Activated T-helper 9 cell treated with anti-CD3 and anti-CD28 coated beads, Interleukin-2, amount 50 U/mL, for 16 hours (primary cell): ENCODE measurements around the gene DOCK1.
"Not testable (repeated sequence)": the region's sequence is repeated elsewhere in the genome, so short reads cannot be mapped to it uniquely, and the experiment has no call there.

Experiments used
- DNase-seq: peaks from one replicate; pipeline ENCODE4 v3.0.0-alpha.2; 2020; ENCODE audit warnings: low read depth

Gene DOCK1

DNA sequence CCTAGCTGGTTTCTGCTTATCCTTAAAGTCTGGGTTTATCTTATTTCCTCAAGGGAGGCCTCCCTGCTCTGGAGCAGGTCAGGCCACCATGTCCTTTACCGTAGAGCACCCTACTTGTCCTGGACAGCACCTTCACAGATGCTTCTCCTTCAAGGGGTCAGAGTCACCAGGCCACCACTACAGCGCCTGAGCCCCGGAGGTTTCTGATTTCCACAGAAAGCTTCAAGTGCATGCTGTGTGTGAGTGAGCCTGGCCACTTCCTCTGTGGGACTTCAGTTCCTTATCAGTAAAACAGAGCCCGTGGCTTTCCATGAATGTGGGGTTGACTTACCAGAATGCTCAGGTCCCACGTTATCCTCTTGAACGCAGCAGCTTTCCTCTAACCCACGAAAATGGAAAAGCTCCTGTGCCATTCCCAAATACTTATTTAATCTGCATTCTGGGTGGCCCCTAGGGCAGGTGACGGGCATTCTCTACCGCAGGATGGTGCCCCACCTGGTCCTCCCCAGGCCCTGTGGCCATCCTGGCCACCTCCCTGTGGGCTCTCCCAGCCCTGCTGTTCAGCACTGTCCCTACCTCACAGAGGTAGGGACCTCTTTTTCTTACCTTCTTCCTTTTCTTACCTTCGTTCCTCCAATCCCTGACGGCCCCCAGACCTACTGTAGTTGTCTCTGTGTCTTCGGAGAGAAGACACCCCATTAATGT, 1.4 kb upstream of the DOCK1 start:
- no peak for DNase-seq

DNA sequence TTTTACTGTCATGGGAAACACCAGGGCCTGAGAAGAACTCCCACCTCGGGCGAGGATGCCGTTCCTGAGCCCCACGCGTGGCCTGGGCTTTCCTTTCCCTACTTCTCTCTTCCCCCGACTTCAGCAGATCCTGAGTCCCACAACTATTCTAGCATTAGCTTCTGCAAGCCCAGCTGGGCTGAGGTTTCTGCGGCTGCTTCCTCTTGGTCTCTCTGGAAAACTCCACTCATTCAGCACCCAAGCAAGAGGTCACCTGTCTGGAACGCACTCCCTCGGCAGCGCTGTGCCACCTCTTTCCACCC, 761 bp upstream of the DOCK1 start:
- no peak for DNase-seq

DNA sequence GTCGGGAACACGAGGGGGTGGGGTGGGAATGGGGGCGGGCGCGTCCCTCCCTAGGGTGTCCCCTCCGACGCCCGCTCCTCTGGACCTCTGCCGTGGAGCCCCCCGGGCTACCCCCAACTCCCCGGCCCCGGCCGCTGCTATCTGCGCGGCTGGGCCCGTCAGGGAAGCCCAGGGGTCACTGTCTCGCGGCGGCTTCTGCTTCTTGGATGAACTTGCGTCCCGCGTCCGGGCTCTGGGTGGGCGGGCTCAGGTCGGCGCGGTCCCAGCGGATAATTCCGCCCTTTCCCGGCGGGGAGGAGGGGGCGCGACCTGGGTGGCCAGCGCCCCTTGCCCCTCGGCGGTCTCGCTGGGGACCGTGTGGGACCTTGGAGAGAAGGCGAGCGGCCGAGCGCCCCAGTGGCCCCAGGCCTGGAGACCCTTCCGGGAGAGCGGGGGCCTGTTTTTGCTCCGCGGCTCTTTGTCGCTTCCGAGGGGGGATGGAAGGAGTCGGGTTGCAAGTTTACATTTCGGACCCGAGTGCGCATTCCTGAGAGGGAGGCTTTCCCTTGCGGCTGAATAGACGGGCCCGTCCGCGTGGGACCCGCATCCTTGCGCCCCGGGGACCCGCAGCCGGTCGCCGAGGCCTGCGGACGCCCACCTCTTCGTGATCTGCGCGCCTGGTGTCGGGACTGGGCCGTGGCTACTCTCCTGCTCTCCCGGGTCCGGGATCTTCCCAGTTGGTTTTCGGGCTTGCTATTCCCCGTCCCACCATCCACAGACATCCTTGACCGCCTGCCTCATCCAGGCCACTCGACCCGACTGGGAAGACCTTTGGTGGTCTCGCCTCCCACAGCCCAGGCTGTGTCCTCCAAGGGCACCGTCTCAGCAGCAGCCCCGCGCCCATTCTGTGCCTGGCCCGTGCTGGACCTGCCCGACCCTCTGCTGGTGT, 812 bp downstream of the DOCK1 start:
- DNase-seq, result no peak

DNA sequence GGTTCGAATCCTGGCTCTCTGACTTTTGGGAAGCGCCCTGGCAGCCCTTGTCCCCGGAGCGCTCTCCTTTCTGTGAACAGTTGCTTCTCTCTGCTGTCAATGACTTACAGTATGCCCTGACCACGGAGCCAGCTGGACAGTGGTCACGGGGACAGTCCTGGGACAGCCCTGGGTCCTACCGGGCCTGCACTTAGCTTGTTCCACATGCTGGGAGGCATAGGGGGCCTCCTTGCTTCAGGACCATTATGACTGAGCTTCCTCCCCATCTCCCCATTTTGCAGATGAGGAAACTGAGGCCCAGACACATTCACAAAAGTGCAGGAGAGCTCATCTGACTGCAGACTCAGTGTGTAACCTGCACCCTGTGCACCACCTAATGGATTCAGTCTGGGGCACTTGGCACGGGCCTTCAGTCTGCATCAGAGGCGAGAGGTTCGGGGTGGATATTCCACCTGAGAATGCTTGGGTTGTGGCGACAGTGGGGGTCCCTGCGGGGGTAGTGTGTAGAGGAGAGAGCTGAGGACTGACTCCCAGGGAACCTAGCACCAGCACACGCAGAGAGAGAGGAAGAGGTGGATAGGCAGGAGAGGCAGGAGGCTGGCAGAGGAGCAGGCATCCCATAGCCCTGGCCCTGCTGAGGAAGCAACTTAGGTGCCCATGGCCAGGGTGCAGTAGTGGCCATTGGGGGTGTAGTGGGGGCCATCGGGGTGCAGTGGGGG, 1.6 kb downstream of the DOCK1 start:
- DNase-seq, result no peak

DNA sequence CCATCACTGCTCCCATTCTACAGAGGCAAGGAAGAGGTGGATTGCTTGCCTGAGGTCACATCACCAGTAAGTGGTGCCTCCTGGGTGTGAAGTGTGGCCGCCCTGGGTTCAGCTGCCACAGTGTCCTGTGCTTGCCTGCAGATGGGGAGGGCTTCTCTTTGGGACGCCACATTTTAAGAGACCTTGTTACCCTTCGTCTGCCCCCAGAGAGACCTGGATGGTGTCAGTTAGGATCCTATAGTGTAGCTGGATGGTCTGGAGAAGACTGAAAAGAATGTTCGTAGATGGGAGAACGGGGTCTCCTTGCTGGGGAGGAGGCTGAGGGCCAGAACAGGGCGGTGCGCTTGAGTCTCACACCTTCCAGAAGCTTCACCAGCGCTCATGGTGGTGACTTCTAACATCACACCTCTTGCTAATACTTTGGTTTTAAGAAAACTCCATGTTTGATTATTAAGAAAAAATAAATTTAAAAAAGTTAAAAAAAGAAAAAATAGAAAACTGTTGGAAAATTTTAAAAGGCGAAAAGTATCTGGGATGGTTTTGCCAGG, 2.3 kb downstream of the DOCK1 start:
- no peak for DNase-seq

DNA sequence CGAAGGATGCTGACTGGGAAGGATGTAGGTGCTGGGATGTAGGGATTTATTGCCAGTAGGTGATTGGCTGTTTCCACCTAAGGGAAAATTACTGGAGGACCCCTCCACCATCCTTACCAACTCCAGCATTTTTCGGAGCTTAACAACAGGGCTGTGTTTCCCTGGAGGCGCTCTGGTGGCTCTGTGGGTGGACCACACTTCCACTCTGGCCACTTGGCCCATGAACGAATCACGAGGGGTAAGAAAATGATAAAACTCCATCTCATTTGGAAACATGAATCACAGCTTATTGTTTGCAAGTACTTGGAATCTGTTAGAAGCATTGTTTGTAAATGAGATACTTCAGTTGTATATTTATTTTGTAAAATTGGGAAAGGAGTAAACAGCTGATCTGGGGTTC, 3.0 kb downstream of the DOCK1 start:
- no peak for DNase-seq

DNA sequence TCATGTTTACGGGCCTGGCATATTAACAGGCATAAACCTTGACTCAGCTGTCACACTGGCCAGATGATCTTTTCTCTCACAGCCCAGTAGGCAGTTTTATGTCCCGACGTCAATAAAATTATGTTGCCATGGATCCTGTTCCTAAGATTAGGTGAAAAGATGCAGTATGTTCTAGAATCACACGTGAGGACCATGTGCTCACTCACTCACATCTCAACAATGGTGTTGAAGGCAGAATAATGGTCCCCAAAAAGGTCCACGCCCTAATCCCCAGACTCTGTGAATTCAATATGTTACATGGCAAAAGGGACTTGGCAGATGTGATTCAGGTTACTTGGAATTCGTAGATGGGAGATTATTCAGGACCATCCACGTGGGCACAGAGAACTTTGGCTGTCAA, 3.5 kb downstream of the DOCK1 start:
- no peak for DNase-seq

DNA sequence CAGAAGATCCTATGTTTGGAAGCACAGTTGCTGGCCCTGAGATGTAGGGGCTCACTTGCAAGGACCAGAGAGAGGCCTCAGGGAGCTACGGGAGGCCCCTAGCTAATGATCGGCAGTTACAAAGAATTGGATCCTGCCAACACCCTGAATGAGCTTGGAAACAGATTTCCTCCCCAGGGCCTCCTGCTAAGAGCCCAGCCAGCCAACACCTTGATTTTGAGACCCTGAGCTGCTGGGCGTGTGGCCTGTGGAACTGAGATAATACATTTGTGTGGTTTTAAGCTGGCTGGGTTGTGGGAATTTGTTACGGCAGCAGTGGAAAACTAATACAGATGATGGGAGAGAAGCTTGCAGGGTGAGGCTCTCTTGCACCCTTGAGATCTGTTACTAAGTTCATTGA, 3.9 kb downstream of the DOCK1 start:
- DNase-seq, result no peak

DNA sequence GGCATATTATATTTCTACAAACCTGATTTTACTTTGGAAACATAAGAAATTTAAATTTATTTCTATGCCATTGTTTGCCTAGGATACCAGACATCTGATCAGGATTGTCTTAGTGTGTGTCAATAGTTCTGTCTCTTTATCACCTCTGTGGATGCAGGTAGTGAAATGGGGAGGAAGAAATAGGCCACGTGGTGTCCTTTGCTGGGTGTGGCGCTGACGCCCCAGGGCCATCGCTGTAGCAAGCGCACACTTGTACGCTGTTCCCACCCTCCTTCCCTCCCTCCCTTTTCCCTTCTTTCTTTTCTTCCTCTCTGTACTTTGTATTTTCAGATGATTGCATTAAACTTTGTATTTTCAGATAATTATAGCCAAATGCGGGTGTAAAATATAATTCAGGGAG, 5.0 kb downstream of the DOCK1 start:
- no peak for DNase-seq

DNA sequence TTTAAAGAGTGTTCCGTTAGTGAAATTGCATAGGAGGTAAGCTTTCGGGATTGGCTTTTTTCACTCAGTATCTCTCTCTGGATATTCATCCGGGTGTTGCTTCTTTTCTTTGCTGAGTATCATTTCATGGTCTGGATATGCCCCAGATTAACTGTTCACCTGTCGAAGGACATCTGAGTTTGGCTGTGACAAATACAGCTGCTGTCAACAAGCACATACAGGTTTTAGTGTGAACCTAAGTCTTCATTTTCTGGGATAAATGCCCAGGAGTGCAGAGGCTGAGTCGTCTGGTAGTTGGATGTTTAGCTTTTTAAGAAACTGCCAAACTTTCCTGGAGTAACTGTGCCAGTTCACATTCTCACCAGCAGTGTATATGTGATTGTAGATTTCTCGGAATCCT, 5.6 kb downstream of the DOCK1 start:
- DNase-seq, result no peak

DNA sequence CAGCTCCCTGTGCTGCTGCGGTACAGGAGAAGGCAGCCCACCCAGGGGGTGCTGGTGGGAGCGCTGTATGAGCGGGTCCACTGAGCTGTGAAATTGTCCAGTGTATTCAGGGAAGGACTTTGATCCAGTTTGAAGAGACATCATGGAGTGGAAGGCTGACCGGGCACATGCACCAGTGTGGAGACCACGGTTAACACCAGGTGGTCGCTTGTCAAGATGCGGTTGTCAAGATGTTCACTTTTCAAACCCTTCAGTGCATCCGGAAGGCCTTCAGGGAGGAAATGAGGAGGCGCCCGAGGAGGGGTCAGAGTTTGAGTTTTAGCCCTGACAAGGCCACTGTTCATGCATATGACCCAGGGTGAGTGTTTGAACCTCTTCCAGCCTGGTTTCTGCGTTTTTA, 6.1 kb downstream of the DOCK1 start:
- no peak for DNase-seq

DNA sequence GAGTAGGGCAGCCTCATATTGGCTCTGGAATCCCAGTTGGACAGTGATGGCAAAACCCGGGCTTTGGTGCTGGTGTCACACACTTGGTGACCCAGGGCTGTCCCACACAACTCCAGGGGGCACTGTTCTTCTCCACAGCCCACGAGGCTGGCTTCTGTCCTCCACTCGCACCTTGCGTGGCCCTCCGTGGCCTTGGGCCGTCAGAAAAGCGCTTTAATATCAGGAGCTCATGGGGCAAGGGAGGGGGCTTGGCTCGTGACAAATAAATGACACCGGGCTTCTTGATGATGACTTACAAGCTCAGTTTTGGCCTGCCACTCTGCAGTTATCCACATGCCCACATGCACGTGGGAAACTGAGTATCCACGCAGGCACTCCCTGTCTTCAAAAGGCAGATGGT, 8.1 kb downstream of the DOCK1 start:
- DNase-seq, result no peak

DNA sequence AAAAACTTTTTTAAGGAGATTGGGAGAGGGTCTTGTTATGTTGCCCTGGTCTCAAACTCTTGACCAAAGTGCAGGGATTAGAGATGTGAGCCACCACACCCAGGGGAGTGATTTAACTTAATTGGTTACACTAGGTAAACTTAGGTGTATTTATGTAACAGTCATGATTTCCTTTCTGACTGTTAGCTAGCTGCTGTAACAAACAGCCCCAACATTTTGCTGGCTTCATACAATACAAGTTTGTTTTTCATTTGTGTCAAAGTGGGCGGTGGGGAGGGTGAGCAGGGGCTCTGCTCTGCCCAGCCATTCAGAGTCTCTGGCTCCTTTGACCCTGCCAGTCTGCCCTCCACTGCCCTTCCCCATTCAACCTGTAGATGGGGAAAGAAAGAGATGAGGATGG, 9.3 kb downstream of the DOCK1 start:
- no peak for DNase-seq

DNA sequence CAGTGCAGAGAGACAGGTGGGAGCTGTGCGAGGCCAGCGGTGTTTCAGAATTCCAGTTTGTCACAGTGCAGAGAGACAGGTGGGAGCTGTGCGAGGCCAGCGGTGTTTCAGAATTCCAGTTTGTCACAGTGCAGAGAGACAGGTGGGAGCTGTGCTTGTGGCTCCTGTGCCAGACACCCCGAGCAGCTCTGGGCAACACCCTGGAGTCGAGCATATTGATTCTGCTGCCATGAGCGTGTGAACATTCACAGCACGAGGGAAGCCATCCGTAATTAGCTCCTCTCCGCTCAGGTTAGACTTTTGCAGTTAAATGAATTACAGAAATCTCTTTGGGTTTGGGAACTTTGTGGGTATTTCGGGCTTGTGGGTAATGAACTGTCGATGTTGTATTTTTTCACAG, 11.7 kb downstream of the DOCK1 start:
- not testable (repeated sequence) for DNase-seq

DNA sequence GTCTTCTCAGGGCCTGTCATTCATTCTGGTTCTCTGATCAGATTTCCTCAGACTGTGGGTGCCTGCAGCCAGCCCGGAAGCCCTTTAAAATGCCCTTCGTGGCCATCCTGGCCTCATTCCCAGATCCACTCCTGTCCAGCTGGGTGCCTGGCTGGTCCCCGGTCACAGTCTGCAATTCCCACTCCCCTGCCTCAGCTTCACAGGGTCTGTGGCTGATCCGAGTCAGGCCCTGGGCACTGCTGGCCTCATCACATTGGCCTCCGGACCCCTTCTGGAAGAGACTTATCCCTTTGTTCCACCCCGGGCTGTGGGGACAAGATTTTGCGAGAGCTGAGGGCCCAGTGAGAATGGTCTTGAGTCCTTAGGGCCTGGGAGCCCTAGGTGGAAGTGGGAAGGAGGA, 12.1 kb downstream of the DOCK1 start:
- DNase-seq, result no peak

DNA sequence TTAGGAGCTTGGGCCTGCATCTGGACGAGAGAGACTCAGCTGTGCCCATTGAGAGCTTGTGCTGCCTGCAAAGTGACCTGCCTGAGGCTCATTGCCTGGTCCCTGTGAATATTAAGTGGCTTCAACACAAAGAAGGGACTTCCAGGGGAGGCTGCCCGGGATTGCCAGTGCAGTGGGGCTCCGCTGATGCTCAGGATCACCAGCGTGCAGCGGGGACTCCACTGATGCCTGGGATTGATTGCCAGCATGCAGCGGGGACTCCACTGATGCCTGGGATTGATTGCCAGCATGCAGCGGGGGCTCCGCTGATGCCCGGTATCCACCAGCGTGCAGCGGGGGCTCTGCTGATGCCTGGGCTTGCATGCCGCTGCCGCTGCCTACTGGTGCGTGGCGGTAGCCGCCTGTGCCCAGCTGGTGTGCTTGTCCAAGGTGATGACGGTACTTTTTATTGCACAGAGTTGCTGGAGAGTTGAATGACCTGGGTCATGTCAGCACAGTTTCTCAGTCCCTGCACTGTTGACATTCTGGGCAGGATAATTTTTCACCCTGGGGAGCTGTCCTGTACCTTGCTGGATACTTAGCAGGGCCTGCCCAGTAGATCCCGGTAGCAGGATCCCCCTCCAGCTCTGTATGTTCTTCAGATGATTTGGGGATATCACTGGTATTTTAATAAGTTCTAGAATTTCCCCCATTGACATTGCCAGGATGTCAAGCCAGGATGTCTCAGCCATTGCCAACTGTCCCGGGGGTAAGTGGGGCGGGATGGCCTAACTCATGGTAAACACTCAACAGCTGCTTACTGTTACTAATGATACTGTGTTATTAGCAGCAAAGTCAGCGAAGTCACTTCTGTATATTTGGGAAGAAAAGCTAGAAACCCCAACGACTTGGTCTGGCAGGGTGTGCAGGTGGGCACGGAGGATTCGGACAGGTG, 13.0 kb downstream of the DOCK1 start:
- DNase-seq, result no peak

DNA sequence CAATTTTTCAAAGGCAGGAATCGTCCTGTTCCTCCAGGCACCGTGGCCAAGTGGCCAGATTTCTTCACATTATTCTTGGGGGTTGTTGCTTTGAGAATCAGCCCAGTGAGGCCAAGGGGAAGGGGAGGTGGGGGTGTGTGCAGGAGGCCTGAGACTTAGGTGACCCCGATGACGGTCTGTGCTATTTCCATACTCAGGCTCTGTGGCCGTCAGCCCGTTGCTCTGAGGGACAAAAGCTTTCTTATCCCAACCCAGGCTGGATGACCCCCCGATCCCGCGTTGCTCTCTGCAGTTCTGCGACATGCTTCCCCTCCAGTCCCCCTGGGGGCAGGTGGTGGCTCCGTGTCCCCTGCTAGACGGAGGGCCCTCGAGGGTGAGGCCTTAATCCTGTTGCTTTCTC, 14.2 kb downstream of the DOCK1 start:
- DNase-seq, result no peak

DNA sequence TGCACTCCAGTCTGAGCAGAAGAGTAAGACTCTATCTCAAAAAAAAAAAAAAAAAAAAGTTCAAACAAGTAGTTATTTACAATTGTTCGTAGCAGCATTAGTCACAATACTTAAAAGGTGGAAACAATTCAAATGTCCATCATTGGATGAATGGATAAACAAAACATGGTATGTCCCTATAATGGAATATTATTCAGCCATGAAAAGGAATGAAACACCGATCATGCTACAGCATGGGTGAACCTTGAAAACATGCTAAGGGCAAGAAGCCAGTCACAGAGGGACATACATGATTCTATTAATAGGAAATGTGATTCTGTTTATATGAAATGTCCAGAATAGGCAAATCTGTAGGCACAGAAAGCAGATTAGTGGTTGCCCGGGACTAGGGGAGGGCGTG, 15.9 kb downstream of the DOCK1 start:
- no peak for DNase-seq

DNA sequence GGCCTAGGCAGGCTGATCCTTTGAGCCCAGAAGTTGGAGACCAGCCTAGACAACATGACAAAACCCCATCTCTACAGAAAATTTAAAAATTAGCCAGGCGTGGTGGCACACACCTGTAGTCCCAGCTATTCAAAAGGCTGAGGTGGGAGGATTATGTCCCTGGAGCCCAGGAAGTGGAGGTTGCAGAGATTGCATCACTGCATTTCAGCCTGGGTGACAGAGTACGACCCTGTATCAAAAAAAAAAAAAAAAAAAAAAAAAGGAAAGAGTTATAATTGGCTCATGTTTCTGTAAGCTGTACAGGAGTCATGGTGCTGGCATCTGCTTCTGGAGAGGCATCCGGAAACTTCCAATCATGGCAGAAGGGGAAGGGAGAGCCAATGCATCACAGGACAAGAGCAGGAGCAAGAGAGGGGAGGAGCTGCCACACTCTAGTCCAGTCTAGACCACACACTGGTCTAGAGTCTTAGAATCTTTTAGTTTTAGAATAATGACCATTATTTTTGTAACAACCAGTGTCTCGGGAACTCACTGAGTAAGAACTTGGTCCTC, 16.8 kb downstream of the DOCK1 start:
- no peak for DNase-seq

DNA sequence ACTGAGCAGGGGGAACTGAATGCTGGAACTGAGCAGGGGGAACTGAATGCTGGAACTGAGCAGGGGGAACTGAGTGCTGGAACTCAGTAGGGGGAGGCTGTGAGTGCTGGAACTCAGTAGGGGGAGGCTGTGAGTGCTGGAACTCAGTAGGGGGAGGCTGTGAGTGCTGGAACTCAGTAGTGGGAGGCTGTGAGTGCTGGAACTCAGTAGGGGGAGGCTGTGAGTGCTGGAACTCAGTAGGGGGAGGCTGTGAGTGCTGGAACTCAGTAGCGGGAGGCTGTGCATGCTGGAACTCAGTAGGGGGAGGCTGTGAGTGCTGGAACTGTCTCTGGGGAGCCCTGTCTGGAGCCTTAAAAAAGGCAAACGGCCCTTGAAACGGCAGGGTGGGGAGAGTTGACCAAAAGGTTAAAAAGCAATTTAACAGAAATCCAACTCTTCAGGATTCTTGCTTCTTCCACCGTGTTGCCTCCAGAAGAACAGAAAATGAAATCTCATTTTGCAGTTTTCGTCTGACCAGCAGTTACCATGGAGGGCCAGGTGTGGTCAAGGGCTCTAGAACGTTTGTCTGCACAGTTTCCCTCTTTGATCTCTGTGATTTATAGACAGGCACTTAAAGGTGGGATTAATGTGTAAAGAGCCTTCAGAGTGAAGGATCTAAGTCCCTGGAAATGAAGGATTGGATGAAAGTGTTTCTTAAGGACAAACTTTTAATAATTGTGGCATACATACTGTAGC, 19.1 kb downstream of the DOCK1 start:
- DNase-seq, result no peak

DNA sequence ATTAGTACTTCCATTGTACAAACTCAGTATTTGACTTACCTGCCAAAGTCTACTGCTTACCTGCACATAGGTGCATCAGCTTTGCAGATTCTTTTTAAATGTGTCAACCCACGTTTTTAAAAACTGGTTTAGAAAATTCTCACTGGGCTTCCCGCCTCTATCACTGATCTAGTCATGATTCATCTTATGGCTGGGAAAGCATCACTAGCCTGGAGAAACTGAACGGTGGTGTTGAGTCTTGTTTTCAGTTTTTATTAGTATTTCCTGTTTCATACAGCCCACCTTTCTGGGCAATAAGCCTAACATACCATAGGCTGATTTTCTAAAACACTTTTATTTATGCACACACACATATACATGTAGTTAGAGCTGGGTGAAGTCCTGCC, 19.7 kb downstream of the DOCK1 start:
- DNase-seq, result no peak
